CD4-positive, alpha-beta T cell treated with Interleukin-17A for 4 hours (primary cell): Measurements from ENCODE around the gene EXOC6.

Experiments used
- DNase-seq: peaks from one replicate; pipeline ENCODE4 v3.0.0-alpha.2; 2020; ENCODE audit warnings: mixed read lengths

EXOC6 gene

GRCh38 chr10:93067443-93068365 is 219.4 kb downstream of the EXOC6 start:
- DNase-seq: no peak

- DNase-seq: no peak
These were observed 220.3 kb downstream of the EXOC6 start for GRCh38 chr10:93068411-93069244.

- no peak for DNase-seq
These were observed 220.9 kb downstream of the EXOC6 start for GRCh38 chr10:93069245-93069561.

- DNase-seq: no peak
These were observed 222.3 kb downstream of the EXOC6 start for GRCh38 chr10:93070378-93071176.

GRCh38 chr10:93071177-93071472 is 222.8 kb downstream of the EXOC6 start:
- no peak for DNase-seq

- no peak for DNase-seq
These were observed 223.4 kb downstream of the EXOC6 start for GRCh38 chr10:93071674-93072224.

- no peak for DNase-seq
These were observed 223.9 kb downstream of the EXOC6 start for GRCh38 chr10:93072225-93072712.

- no peak for DNase-seq
These were observed 224.6 kb downstream of the EXOC6 start for GRCh38 chr10:93072713-93073538.

GRCh38 chr10:93073539-93074146 is 225.3 kb downstream of the EXOC6 start, which contains the start of gene CYP26A1:
Gene CYP26A1 (plus strand): TSS chr10:93073893. CDS start chr10:93073935, 42 bp downstream.
- DNase-seq: no peak

- no peak for DNase-seq
These were observed 225.9 kb downstream of the EXOC6 start for GRCh38 chr10:93074147-93074596.

- DNase-seq: no peak
These were observed 226.5 kb downstream of the EXOC6 start for GRCh38 chr10:93074597-93075368.

GRCh38 chr10:93075369-93076221 is 227.3 kb downstream of the EXOC6 start:
- no peak for DNase-seq

GRCh38 chr10:93076871-93077270 is 228.6 kb downstream of the EXOC6 start:
- no peak for DNase-seq

- no peak for DNase-seq
These were observed 229.6 kb downstream of the EXOC6 start for GRCh38 chr10:93077860-93078337.

- no peak for DNase-seq
These were observed 231.5 kb downstream of the EXOC6 start for GRCh38 chr10:93079663-93080349.

GRCh38 chr10:93080350-93081046 is 232.2 kb downstream of the EXOC6 start:
- peak; percentile 63 for DNase-seq

GRCh38 chr10:93081318-93081717 is 233.0 kb downstream of the EXOC6 start:
- DNase-seq: no peak

- DNase-seq: no peak
These were observed 233.5 kb downstream of the EXOC6 start for GRCh38 chr10:93081834-93082233.
